Parathyroid adenoma (tissue), 2 donors: ENCODE measurements around the gene PAX2.

Source experiments
- H2AFZ ChIP-seq: fragments of 300-600 bp; sonication (generic); one replicate; pipeline ENCODE4 v1.7.0; 2017; ENCODE audit warnings: antibody characterized with exemption, mild to moderate bottlenecking
- H3K27ac ChIP-seq: fragments of 300-600 bp; sonication (generic); one replicate; pipeline ENCODE4 v1.7.0; 2017
- H3K27me3 ChIP-seq: fragments of 300-600 bp; sonication (generic); one replicate; pipeline ENCODE4 v1.7.0; 2017; ENCODE audit warnings: low read length; ENCODE audit not compliant: control insufficient read depth, insufficient read depth
- H3K36me3 ChIP-seq: fragments of 300-600 bp; sonication (generic); one replicate; pipeline ENCODE4 v1.7.0; 2017; ENCODE audit warnings: low read length; ENCODE audit not compliant: control insufficient read depth, insufficient read depth
- H3K4me1 ChIP-seq: fragments of 300-600 bp; sonication (generic); one replicate; pipeline ENCODE4 v1.7.0; 2017; ENCODE audit warnings: control low read depth
- H3K4me2 ChIP-seq: fragments of 300-600 bp; sonication (generic); one replicate; pipeline ENCODE4 v1.7.0; 2017; ENCODE audit warnings: low read length
- H3K4me3 ChIP-seq: fragments of 300-600 bp; sonication (generic); one replicate; pipeline ENCODE4 v1.7.0; 2017; ENCODE audit warnings: low read depth, low read length
- H3K79me2 ChIP-seq: fragments of 300-600 bp; sonication (generic); one replicate; pipeline ENCODE4 v1.7.0; 2017; ENCODE audit warnings: control low read depth
- H3K9ac ChIP-seq: fragments of 300-600 bp; sonication (generic); one replicate; pipeline ENCODE4 v1.7.0; 2017; ENCODE audit warnings: mild to moderate bottlenecking
- H3K9me3 ChIP-seq: fragments of 300-600 bp; sonication (generic); one replicate; pipeline ENCODE4 v1.7.0; 2017; ENCODE audit warnings: low read length; ENCODE audit not compliant: control insufficient read depth
- TF ChIP-seq, protein P1 (sequence below): fragments of 300-600 bp; sonication (generic); IDR thresholded peaks from one replicate; pipeline ENCODE4 v1.7.0; 2017; ENCODE audit warnings: antibody characterized with exemption, mild to moderate bottlenecking
- donor health status: primary hyperparathyroidism.

Gene PAX2

DNA sequence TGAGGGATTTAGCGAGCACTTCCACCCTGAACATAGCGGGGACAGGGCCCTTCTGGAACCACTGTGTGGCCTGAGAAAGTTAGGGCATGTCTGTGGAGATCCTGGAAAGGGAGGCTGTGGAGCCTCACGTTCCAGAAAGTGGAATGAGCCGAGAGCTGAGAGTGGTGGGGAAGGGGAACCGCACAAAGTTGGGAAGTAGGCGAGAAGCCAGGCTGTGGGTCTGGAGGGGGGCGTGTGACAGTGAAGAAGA is 10.4 kb upstream of the PAX2 start:
- peaks cover 38% of the 10 kb centered on the region for H3K27me3 ChIP-seq
- H3K4me2 ChIP-seq: no peak overlapping the region
- TF ChIP-seq, protein P1, sequence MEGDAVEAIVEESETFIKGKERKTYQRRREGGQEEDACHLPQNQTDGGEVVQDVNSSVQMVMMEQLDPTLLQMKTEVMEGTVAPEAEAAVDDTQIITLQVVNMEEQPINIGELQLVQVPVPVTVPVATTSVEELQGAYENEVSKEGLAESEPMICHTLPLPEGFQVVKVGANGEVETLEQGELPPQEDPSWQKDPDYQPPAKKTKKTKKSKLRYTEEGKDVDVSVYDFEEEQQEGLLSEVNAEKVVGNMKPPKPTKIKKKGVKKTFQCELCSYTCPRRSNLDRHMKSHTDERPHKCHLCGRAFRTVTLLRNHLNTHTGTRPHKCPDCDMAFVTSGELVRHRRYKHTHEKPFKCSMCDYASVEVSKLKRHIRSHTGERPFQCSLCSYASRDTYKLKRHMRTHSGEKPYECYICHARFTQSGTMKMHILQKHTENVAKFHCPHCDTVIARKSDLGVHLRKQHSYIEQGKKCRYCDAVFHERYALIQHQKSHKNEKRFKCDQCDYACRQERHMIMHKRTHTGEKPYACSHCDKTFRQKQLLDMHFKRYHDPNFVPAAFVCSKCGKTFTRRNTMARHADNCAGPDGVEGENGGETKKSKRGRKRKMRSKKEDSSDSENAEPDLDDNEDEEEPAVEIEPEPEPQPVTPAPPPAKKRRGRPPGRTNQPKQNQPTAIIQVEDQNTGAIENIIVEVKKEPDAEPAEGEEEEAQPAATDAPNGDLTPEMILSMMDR: no peak
- H3K9ac ChIP-seq: no peak overlapping the region
- H3K36me3 ChIP-seq: no peaks in the 10 kb centered on the region
- no peaks in the 10 kb centered on the region for H3K9me3 ChIP-seq
- no peak overlapping the region for H3K27ac ChIP-seq
- H3K4me1 ChIP-seq: peaks cover 2% of the 10 kb centered on the region
- H3K4me3 ChIP-seq: no peak overlapping the region
- no peak overlapping the region for H2AFZ ChIP-seq
- H3K79me2 ChIP-seq: no peaks in the 10 kb centered on the region

DNA sequence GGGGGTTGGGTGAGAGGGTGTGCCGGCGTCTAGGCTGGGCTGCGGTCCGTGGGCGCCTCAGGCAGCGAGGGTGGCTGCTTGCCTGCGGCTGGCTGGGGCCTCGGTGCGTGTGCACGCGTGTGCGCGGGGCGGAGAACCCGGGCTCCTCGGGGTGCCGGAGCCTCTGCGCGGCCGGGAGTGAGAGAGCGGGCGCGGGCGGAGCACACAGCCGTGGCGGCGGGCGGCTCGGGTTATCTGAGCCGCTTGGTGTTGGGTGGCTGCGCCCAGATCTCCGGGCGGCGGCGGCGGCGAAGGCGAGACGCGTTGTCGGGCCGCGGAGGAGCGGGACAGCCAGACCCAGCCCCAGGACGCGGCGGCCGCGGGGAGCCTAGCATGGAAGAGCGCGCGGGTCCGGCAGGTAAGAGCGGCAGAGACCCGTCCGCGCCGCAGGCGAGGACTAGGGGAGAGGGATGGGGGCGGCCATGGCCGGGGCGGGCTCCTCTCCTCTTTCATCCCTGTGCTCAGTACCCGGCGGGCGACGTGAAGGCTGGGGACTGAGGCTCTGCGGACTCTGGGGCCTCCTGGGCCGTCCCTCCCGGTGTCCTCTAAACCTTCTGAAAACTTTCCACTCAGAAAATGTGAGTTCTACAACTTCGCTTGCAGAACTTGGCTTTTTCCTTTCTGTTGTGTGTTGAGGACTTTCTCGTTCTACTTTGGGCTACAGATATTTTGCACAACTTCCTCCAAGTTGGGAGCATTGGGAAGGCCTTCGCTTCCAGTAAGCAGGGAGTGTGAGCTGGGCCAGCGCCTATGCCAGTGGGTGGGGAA is 9.8 kb upstream of the PAX2 start:
- H3K27me3 ChIP-seq: peaks cover 35% of the 10 kb centered on the region
- no peak overlapping the region for H3K4me2 ChIP-seq
- H3K36me3 ChIP-seq: no peaks in the 10 kb centered on the region
- H3K9me3 ChIP-seq: no peaks in the 10 kb centered on the region
- no peak overlapping the region for H3K4me3 ChIP-seq
- H3K9ac ChIP-seq: no peak overlapping the region
- TF ChIP-seq, protein P1: no peak
- H2AFZ ChIP-seq: no peak overlapping the region
- H3K4me1 ChIP-seq: peaks cover 2% of the 10 kb centered on the region
- no peaks in the 10 kb centered on the region for H3K79me2 ChIP-seq
- no peak overlapping the region for H3K27ac ChIP-seq

DNA sequence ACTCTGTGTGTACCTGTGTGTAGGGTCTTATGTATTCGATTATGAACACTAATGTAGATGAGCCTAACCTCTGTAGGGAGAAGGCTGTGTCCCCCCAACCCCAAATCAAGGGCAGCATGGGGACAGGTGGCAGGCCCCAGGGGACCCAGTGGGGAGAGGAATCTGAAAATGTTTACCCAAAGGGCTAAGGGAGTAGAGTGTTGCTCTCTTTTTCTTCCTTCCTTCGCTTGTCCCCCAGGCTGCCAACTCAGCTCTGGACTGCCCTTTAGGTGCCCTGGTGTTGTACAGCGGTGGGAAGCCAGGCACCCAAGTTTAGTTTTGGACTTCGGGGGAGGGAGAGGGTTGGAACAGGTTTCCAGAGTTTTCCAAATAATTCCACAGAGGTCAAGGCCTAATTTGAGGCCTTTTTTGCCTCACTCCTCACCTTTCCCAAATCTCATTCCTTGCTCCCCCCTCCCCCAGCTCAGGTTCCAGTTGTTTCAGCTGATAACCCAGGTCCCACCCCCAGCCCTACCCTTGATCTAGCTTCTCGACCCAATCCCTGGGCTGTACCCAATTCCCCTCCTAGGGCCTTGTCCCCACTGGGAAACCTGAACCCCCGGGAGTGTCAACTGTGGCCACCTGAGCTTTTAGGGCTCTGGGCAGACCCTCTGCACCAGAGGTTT is 9.1 kb upstream of the PAX2 start:
- no peak overlapping the region for H3K4me3 ChIP-seq
- no peaks in the 10 kb centered on the region for H3K36me3 ChIP-seq
- H3K4me1 ChIP-seq: no peaks in the 10 kb centered on the region
- H3K4me2 ChIP-seq: no peak overlapping the region
- no peaks in the 10 kb centered on the region for H3K79me2 ChIP-seq
- peaks cover 31% of the 10 kb centered on the region for H3K27me3 ChIP-seq
- H3K27ac ChIP-seq: no peak overlapping the region
- TF ChIP-seq, protein P1: no peak
- no peak overlapping the region for H2AFZ ChIP-seq
- H3K9ac ChIP-seq: no peak overlapping the region
- H3K9me3 ChIP-seq: no peaks in the 10 kb centered on the region

DNA sequence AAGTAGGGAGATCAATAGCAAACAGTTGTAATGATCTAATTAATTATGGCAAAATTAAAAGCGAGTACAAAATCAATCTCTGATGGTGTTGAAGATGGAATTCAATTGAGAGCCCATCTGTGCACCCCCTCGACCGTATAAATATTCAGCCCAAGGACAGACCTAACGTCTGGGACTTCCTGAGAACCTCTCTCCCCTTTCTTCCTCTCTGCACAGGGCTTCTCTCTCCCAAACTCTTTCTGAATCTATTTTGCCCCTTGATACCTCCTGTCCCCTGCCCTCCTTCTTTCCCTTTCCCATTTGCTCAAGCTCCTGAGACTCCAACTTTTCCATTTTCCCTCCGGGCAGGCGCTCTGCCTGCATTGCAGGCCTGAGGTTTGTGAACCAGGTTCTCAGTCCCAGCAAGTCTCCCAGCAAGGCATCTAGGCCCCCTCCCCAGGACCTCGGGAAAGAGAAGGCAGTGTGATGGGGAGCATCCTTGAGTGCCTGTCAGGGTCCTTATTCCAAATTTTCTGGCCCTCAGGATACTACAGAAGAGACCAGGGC is 8.5 kb upstream of the PAX2 start:
- Histone ChIP-seq H3K36me3 (no peaks in the 10 kb centered on the region), H3K4me2 (no peak overlapping the region), H3K27me3 (peaks cover 31% of the 10 kb centered on the region), H3K9me3 (no peaks in the 10 kb centered on the region), H3K27ac (no peak overlapping the region), H3K4me1 (no peaks in the 10 kb centered on the region), H3K9ac (no peak overlapping the region), H3K79me2 (no peaks in the 10 kb centered on the region), H3K4me3 (no peak overlapping the region), H2AFZ (no peak overlapping the region)
- TF ChIP-seq, protein P1: no peak
